Effector memory CD8-positive, alpha-beta T cell (primary cell): ENCODE results near the gene SUGCT.

ENCODE experiments used
- ATAC-seq: fragments of 150-1000 bp; cut with Tn5 transposase; replicated peaks from 2 replicates; pipeline ENCODE4 v1.10.0; 2021; ENCODE audit warnings: mild to moderate bottlenecking, moderate library complexity
- DNase-seq, 3 experiments: peaks; one replicate each; pipeline ENCODE4 v3.0.0; 2021
- H3K27ac Mint-ChIP-seq, 2 donors: one replicate each; pipeline ENCODE4 v1.8.0; 2022; ENCODE audit warnings: mild to moderate bottlenecking in 2 of 2, mixed read lengths in 2 of 2, moderate library complexity in 2 of 2
- H3K27me3 Mint-ChIP-seq, 2 donors: one replicate each; pipeline ENCODE4 v1.8.0; 2022; ENCODE audit warnings: mixed read lengths in 2 of 2
- H3K36me3 Mint-ChIP-seq: one replicate; pipeline ENCODE4 v1.8.0; 2022; ENCODE audit warnings: mild to moderate bottlenecking, moderate library complexity, mixed read lengths; ENCODE audit not compliant: insufficient read depth
- H3K4me1 Mint-ChIP-seq, 2 donors: one replicate each; pipeline ENCODE4 v1.8.0; 2022; ENCODE audit warnings: low read depth in 2 of 2, mixed read lengths in 2 of 2
- H3K4me3 Mint-ChIP-seq, 2 donors: one replicate each; pipeline ENCODE4 v1.8.0; 2022; ENCODE audit warnings: mild to moderate bottlenecking in 2 of 2, mixed read lengths in 2 of 2, moderate library complexity in 2 of 2
- H3K9me3 Mint-ChIP-seq, 2 donors: one replicate each; pipeline ENCODE4 v1.8.0; 2022; ENCODE audit warnings: mixed read lengths in 2 of 2

Gene SUGCT

GRCh38 chr7:40306596-40306995 is 171.8 kb downstream of the SUGCT start:
- ATAC-seq = no peak
- H3K9me3 Mint-ChIP-seq = no peaks in the 10 kb centered on the region

GRCh38 chr7:40310258-40310657 is 175.5 kb downstream of the SUGCT start:
- ATAC-seq (no peak), DNase-seq (no peak)
- H3K27ac Mint-ChIP-seq = no peak overlapping the region
- no peaks in the 10 kb centered on the region for H3K9me3 Mint-ChIP-seq
- H3K27me3 Mint-ChIP-seq = peaks cover 0 to 4% of the 10 kb centered on the region in 2 donors
- H3K4me3 Mint-ChIP-seq = no peak overlapping the region
- H3K36me3 Mint-ChIP-seq = no peaks in the 10 kb centered on the region
- no peaks in the 10 kb centered on the region for H3K4me1 Mint-ChIP-seq

More at GRCh38 chr7:40306596-40306995, 171.8 kb downstream of the SUGCT start:
- DNase-seq = no peak
- H3K27ac Mint-ChIP-seq = no peak overlapping the region
- H3K4me1 Mint-ChIP-seq = no peaks in the 10 kb centered on the region
- H3K4me3 Mint-ChIP-seq = no peak overlapping the region
- peaks cover 0 to 4% of the 10 kb centered on the region in 2 donors for H3K27me3 Mint-ChIP-seq
- H3K36me3 Mint-ChIP-seq = no peaks in the 10 kb centered on the region

- no peak overlapping the region for H3K27ac Mint-ChIP-seq
- H3K36me3 Mint-ChIP-seq = no peaks in the 10 kb centered on the region
- DNase-seq = no peak
- no peak for ATAC-seq
- no peaks in the 10 kb centered on the region for H3K4me1 Mint-ChIP-seq
- H3K27me3 Mint-ChIP-seq = peaks cover 0 to 4% of the 10 kb centered on the region in 2 donors
- H3K9me3 Mint-ChIP-seq = no peaks in the 10 kb centered on the region
- H3K4me3 Mint-ChIP-seq = no peak overlapping the region
Measured at GRCh38 chr7:40311307-40311706, 176.5 kb downstream of the SUGCT start.

GRCh38 chr7:40315277-40315676 is 180.5 kb downstream of the SUGCT start:
- H3K4me3 Mint-ChIP-seq = no peak overlapping the region
- no peaks in the 10 kb centered on the region for H3K9me3 Mint-ChIP-seq
- no peaks in the 10 kb centered on the region for H3K36me3 Mint-ChIP-seq
- DNase-seq = no peak
- peaks cover 0 to 4% of the 10 kb centered on the region in 2 donors for H3K27me3 Mint-ChIP-seq
- no peak for ATAC-seq
- no peak overlapping the region for H3K27ac Mint-ChIP-seq
- no peaks in the 10 kb centered on the region for H3K4me1 Mint-ChIP-seq

- peaks cover 0 to under 1% of the 10 kb centered on the region in 2 donors for H3K27me3 Mint-ChIP-seq
- no peak for ATAC-seq
- H3K36me3 Mint-ChIP-seq = no peaks in the 10 kb centered on the region
- H3K27ac Mint-ChIP-seq = no peak overlapping the region
- H3K9me3 Mint-ChIP-seq = no peaks in the 10 kb centered on the region
- no peaks in the 10 kb centered on the region for H3K4me1 Mint-ChIP-seq
- no peak overlapping the region for H3K4me3 Mint-ChIP-seq
- no peak for DNase-seq
Measured at GRCh38 chr7:40316176-40316575, 181.4 kb downstream of the SUGCT start.

GRCh38 chr7:40324914-40325313 is 190.1 kb downstream of the SUGCT start:
- no peak overlapping the region for H3K27ac Mint-ChIP-seq
- no peaks in the 10 kb centered on the region for H3K9me3 Mint-ChIP-seq
- DNase-seq = no peak
- peaks cover 0 to 3% of the 10 kb centered on the region in 2 donors for H3K27me3 Mint-ChIP-seq
- H3K4me1 Mint-ChIP-seq = peaks cover 0 to 2% of the 10 kb centered on the region in 2 donors
- no peaks in the 10 kb centered on the region for H3K36me3 Mint-ChIP-seq
- H3K4me3 Mint-ChIP-seq = no peak overlapping the region
- no peak for ATAC-seq

GRCh38 chr7:40327113-40327512 is 192.3 kb downstream of the SUGCT start:
- ATAC-seq = no peak

GRCh38 chr7:40327873-40328272 is 193.1 kb downstream of the SUGCT start:
- DNase-seq (no peak), ATAC-seq (no peak)
- Mint-ChIP-seq H3K36me3 (no peaks in the 10 kb centered on the region), H3K27ac (no peak overlapping the region), H3K4me1 (peaks cover 0 to 2% of the 10 kb centered on the region in 2 donors), H3K9me3 (no peaks in the 10 kb centered on the region), H3K4me3 (no peak overlapping the region), H3K27me3 (peaks cover 0 to 10% of the 10 kb centered on the region in 2 donors)

More at GRCh38 chr7:40327113-40327512, 192.3 kb downstream of the SUGCT start:
- Mint-ChIP-seq H3K27ac (no peak overlapping the region), H3K36me3 (no peaks in the 10 kb centered on the region), H3K4me3 (no peak overlapping the region), H3K9me3 (no peaks in the 10 kb centered on the region), H3K4me1 (peaks cover 0 to 2% of the 10 kb centered on the region in 2 donors), H3K27me3 (peaks cover 0 to 10% of the 10 kb centered on the region in 2 donors)
- DNase-seq = no peak

GRCh38 chr7:40329601-40330153 is 194.9 kb downstream of the SUGCT start:
- Mint-ChIP-seq H3K27ac (no peak overlapping the region), H3K4me3 (no peak overlapping the region), H3K4me1 (peaks cover 0 to 2% of the 10 kb centered on the region in 2 donors), H3K9me3 (no peaks in the 10 kb centered on the region), H3K36me3 (no peaks in the 10 kb centered on the region), H3K27me3 (peaks cover 0 to 10% of the 10 kb centered on the region in 2 donors)
- DNase-seq (no peak), ATAC-seq (no peak)

GRCh38 chr7:40330408-40330807 is 195.6 kb downstream of the SUGCT start:
- H3K9me3 Mint-ChIP-seq = no peaks in the 10 kb centered on the region
- no peak for ATAC-seq
- DNase-seq = no peak
- no peaks in the 10 kb centered on the region for H3K36me3 Mint-ChIP-seq
- peaks cover 0 to 10% of the 10 kb centered on the region in 2 donors for H3K27me3 Mint-ChIP-seq
- H3K4me1 Mint-ChIP-seq = peaks cover 0 to 2% of the 10 kb centered on the region in 2 donors
- no peak overlapping the region for H3K4me3 Mint-ChIP-seq
- H3K27ac Mint-ChIP-seq = no peak overlapping the region

- Mint-ChIP-seq H3K4me1 (peaks cover 0 to 2% of the 10 kb centered on the region in 2 donors), H3K9me3 (no peaks in the 10 kb centered on the region), H3K36me3 (no peaks in the 10 kb centered on the region), H3K27ac (no peak overlapping the region), H3K27me3 (peaks cover 0 to 10% of the 10 kb centered on the region in 2 donors), H3K4me3 (no peak overlapping the region)
- DNase-seq (no peak), ATAC-seq (no peak)
Measured at GRCh38 chr7:40331915-40332314, 197.1 kb downstream of the SUGCT start.

- H3K27me3 Mint-ChIP-seq = peaks cover 0 to 10% of the 10 kb centered on the region in 2 donors
- H3K27ac Mint-ChIP-seq = no peak overlapping the region
- ATAC-seq (no peak), DNase-seq (no peak)
- H3K36me3 Mint-ChIP-seq = no peaks in the 10 kb centered on the region
- peaks cover 0 to 2% of the 10 kb centered on the region in 2 donors for H3K4me1 Mint-ChIP-seq
- H3K9me3 Mint-ChIP-seq = no peaks in the 10 kb centered on the region
- H3K4me3 Mint-ChIP-seq = no peak overlapping the region
Measured at GRCh38 chr7:40332516-40332915, 197.7 kb downstream of the SUGCT start.

- H3K27ac Mint-ChIP-seq = no peak overlapping the region
- H3K9me3 Mint-ChIP-seq = peaks cover 0 to 3% of the 10 kb centered on the region in 2 donors
- H3K4me1 Mint-ChIP-seq = no peaks in the 10 kb centered on the region
- no peaks in the 10 kb centered on the region for H3K36me3 Mint-ChIP-seq
- ATAC-seq (no peak), DNase-seq (no peak)
- H3K4me3 Mint-ChIP-seq = no peak overlapping the region
- no peaks in the 10 kb centered on the region for H3K27me3 Mint-ChIP-seq
Measured at GRCh38 chr7:40341836-40342235, 207.0 kb downstream of the SUGCT start.

GRCh38 chr7:40346554-40346953 is 211.7 kb downstream of the SUGCT start:
- DNase-seq (no peak), ATAC-seq (no peak)
- H3K4me3 Mint-ChIP-seq = no peak overlapping the region
- H3K9me3 Mint-ChIP-seq = no peaks in the 10 kb centered on the region
- H3K27me3 Mint-ChIP-seq = no peaks in the 10 kb centered on the region
- no peaks in the 10 kb centered on the region for H3K36me3 Mint-ChIP-seq
- no peak overlapping the region for H3K27ac Mint-ChIP-seq
- H3K4me1 Mint-ChIP-seq = no peaks in the 10 kb centered on the region
